ENCODE measurements around the gene ANKRD27.

- TF ChIP-seq POLR2A (IDR thresholded peaks at IDR 0.05; ENCODE audit: low read length) (no peak), GATA1 (IDR thresholded peaks at IDR 0.05; ENCODE audit: low read depth, low read length) (no peak)
These were observed 36.4 kb downstream of the ANKRD27 start for GRCh38 chr19:32638625-32639024.

All from erythroblast (primary cell).